Measurements from ENCODE around the gene CFAP54.

- TF ChIP-seq CTCF (tag by site-specific recombination; IDR thresholded peaks at IDR 0.05) (no peak), ZNF274 (IDR thresholded peaks at IDR 0.05; ENCODE audit: low read length) (no peak), ZNF274 (tag by site-specific recombination; IDR thresholded peaks at IDR 0.05; ENCODE audit: borderline replicate concordance) (no peak), GLIS1 (tag by site-specific recombination; IDR thresholded peaks at IDR 0.05) (no peak), YY1 (tag by site-specific recombination; IDR thresholded peaks at IDR 0.05) (no peak), ZNF629 (tag by site-specific recombination; IDR thresholded peaks at IDR 0.05) (no peak), ZNF394 (tag by site-specific recombination; IDR thresholded peaks at IDR 0.05; ENCODE audit: borderline replicate concordance) (no peak), KLF17 (tag by site-specific recombination; IDR thresholded peaks at IDR 0.05) (no peak)
Observed at GRCh38 chr12:96452261-96452922, 37.0 kb upstream of the CFAP54 start.
